ENCODE measurements around the gene NOC3L. TPM values are rescaled to one million over a fixed set of nuclear protein-coding genes. Genes with fewer than 3 reads are reported as not detected.

NOC3L gene
- total and polyA plus RNA-seq, 2 donors (not counting 3 experiments of a cell fraction or from before 2014, with no cell fraction given), result 4.3 to 20.5 TPM

- dilution Hi-C loops (cut with MboI; ENCODE audit: extremely low pct_ligation_motif_present, low sequenced_read_pairs), result no loop called here
- no peak overlapping the region for H3K4me2 ChIP-seq (ENCODE audit: insufficient read depth, low read length)
- POLR2A ChIA-PET, result no interaction called here
- no peaks in the 10 kb centered on the region for H4K20me1 ChIP-seq (replicated peaks; ENCODE audit: control insufficient read depth, extremely low read depth, insufficient read depth, low read length)
- H3K79me2 ChIP-seq (ENCODE audit: control insufficient read depth, insufficient read depth, low read length), result peaks cover 12% of the 10 kb centered on the region
- BruUV-seq (replicated peaks), result no TSS peak
- H3K4me3 ChIP-seq (replicated peaks in 1 of 3; ENCODE audit: insufficient read depth in 1 of 3, low read depth in 1 of 3, low read length in 3 of 3), result no peak overlapping the region
- H3K27ac ChIP-seq (ENCODE audit: insufficient read depth, low read depth, low read length), result no peak overlapping the region
- no peaks in the 10 kb centered on the region for H3K9me1 ChIP-seq (replicated peaks; ENCODE audit: control insufficient read depth, extremely low read depth, insufficient read depth, low read length)
- FAIRE-seq, result no peak
- H3K27me3 ChIP-seq (ENCODE audit: control insufficient read depth in 2 of 2, insufficient read depth in 2 of 2, low read length in 2 of 2), result peaks cover 3 to 16% of the 10 kb centered on the region in 2 experiments
- intact Hi-C loops (cut with micrococcal nuclease), result no loop called here
- H3K36me3 ChIP-seq (ENCODE audit: control insufficient read depth in 2 of 2, extremely low read depth in 1 of 2, insufficient read depth in 2 of 2, low read length in 2 of 2), result no peaks in the 10 kb centered on the region
- no peak overlapping the region for H3K9ac ChIP-seq (replicated peaks; ENCODE audit: extremely low read depth, insufficient read depth, low read length)
- no peak overlapping the region for H2AFZ ChIP-seq (ENCODE audit: low read depth, low read length)
- no peaks in the 10 kb centered on the region for H3K9me3 ChIP-seq (replicated peaks; ENCODE audit: control insufficient read depth, insufficient read depth, low read length)
- DNase-seq (ENCODE audit: low read depth, low spot score), result no peak
- TF ChIP-seq MAX (IDR thresholded peaks at IDR 0.05; ENCODE audit: insufficient read depth, insufficient read length), result no peak
- CTCF ChIA-PET, result interaction anchor here (3.2 kb wide), 1 partner anchor 78 kb away, joined by 19 read pairs; no protein-coding TSS in a partner anchor
- peaks cover 10% of the 10 kb centered on the region for H3K4me1 ChIP-seq (ENCODE audit: control insufficient read depth, extremely low read depth, insufficient read depth, low read length)
These were observed 3.6 kb upstream of the NOC3L start for GRCh38 chr10:94366382-94366781.

- TF ChIP-seq GATA2 (IDR thresholded peaks at IDR 0.05; ENCODE audit: insufficient read depth, insufficient read length, low read depth, low read length) (no peak), EZH2 (IDR thresholded peaks at IDR 0.05; ENCODE audit: borderline replicate concordance, low read depth, low read length, severe bottlenecking) (no peak), POLR2A (IDR thresholded peaks at IDR 0.05; ENCODE audit: low read depth, low read length) (no peak)
- ChIA-PET POLR2A (no interaction called here), CTCF (interaction anchor here (1.3 to 3.2 kb wide), 3 partner anchors 39 to 448 kb away, joined by 3 to 19 read pairs (median 10); no protein-coding TSS in a partner anchor)
- no peak overlapping the region for H3K27ac ChIP-seq (ENCODE audit: insufficient read depth, low read depth, low read length)
- H4K20me1 ChIP-seq (replicated peaks; ENCODE audit: control insufficient read depth, extremely low read depth, insufficient read depth, low read length), result no peaks in the 10 kb centered on the region
- DNase-seq (ENCODE audit: low read depth, low spot score) (no peak), FAIRE-seq (no peak)
- no peak overlapping the region for H3K9ac ChIP-seq (replicated peaks; ENCODE audit: extremely low read depth, insufficient read depth, low read length)
- dilution Hi-C loops (cut with MboI; ENCODE audit: extremely low pct_ligation_motif_present, low sequenced_read_pairs) (no loop called here), intact Hi-C loops (cut with micrococcal nuclease) (loop anchor here (5.0 kb wide), 1 partner anchor 183 kb away; the partner anchor contains the start of gene HELLS)
- H3K9me1 ChIP-seq (replicated peaks; ENCODE audit: control insufficient read depth, extremely low read depth, insufficient read depth, low read length), result no peaks in the 10 kb centered on the region
- no peak overlapping the region for H2AFZ ChIP-seq (ENCODE audit: low read depth, low read length)
- H3K79me2 ChIP-seq (ENCODE audit: control insufficient read depth, insufficient read depth, low read length), result peaks cover 25% of the 10 kb centered on the region
- H3K4me3 ChIP-seq (replicated peaks in 1 of 3; ENCODE audit: insufficient read depth in 1 of 3, low read depth in 1 of 3, low read length in 3 of 3), result no peak overlapping the region
- H3K9me3 ChIP-seq (replicated peaks; ENCODE audit: control insufficient read depth, insufficient read depth, low read length), result no peaks in the 10 kb centered on the region
- BruUV-seq (replicated peaks), result no TSS peak
- H3K36me3 ChIP-seq (ENCODE audit: control insufficient read depth in 2 of 2, extremely low read depth in 1 of 2, insufficient read depth in 2 of 2, low read length in 2 of 2), result no peaks in the 10 kb centered on the region
- H3K4me1 ChIP-seq (ENCODE audit: control insufficient read depth, extremely low read depth, insufficient read depth, low read length), result peaks cover 14% of the 10 kb centered on the region
- H3K27me3 ChIP-seq (ENCODE audit: control insufficient read depth in 2 of 2, insufficient read depth in 2 of 2, low read length in 2 of 2), result peaks cover 3 to 12% of the 10 kb centered on the region in 2 experiments
- no peak overlapping the region for H3K4me2 ChIP-seq (ENCODE audit: insufficient read depth, low read length)
These were observed 1.7 kb upstream of the NOC3L start for GRCh38 chr10:94364482-94364881.

Measured in endothelial cell of umbilical vein (primary cell).